DLD1 (cell line): ENCODE results near the gene OLFML2B.

Experiments
- in situ Hi-C: cut with HindIII; loops from 2 replicates; pipeline ENCODE4 v1.10.0; 2017; ENCODE audit warnings: low sequenced_read_pairs

OLFML2B gene

GRCh38 chr1:161948435-161948834 lies 75.2 kb downstream of the OLFML2B start:
- in situ Hi-C loops: no loop called here

- in situ Hi-C loops: no loop called here
Measured at GRCh38 chr1:161946071-161946987, 77.3 kb downstream of the OLFML2B start.

- in situ Hi-C loops: no loop called here
Measured at GRCh38 chr1:161945306-161946060, 78.2 kb downstream of the OLFML2B start.

GRCh38 chr1:161944381-161944780 lies 79.3 kb downstream of the OLFML2B start:
- in situ Hi-C loops: no loop called here

GRCh38 chr1:161943737-161944136 lies 79.9 kb downstream of the OLFML2B start:
- in situ Hi-C loops: no loop called here

- in situ Hi-C loops: no loop called here
Measured at GRCh38 chr1:161941726-161942436, 81.8 kb downstream of the OLFML2B start.

GRCh38 chr1:161940866-161941591 lies 82.6 kb downstream of the OLFML2B start:
- in situ Hi-C loops: no loop called here

- in situ Hi-C loops: no loop called here
Measured at GRCh38 chr1:161936786-161937185, 86.9 kb downstream of the OLFML2B start.

GRCh38 chr1:161935264-161935663 lies 88.4 kb downstream of the OLFML2B start:
- in situ Hi-C loops: no loop called here

GRCh38 chr1:161933592-161934588 lies 89.8 kb downstream of the OLFML2B start:
- in situ Hi-C loops: no loop called here
